K562 (cell line): ENCODE data around the gene CAPN5. TPM values are rescaled to one million over a fixed set of nuclear protein-coding genes. Genes with fewer than 3 reads are reported as not detected.

Experiments
- ATAC-seq: fragments of 200-7000 bp; cut with Tn5 transposase; 3 replicates; pipeline ENCODE4 v1.9.1; 2020; ENCODE audit warnings: moderate library complexity
- BruUV-seq: library from RNA; stranded (reverse); fragments of 400-500 nt; replicated peaks from 2 replicates; lab custom pipeline; 2021; lab: Mats Ljungman, UMichigan
- CTCF ChIA-PET: fragments of 300-600 bp; formaldehyde crosslinking; extraction: SDS; loops from one replicate; lab custom pipeline; 2021; ENCODE audit warnings: low intra/inter-chr PET ratio; lab: Yijun Ruan, JAX
- POLR2A ChIA-PET: fragments of 300-600, 350-650 bp; sonication (Branson Sonifier 250); formaldehyde crosslinking; extraction: SDS; loops from one replicate; lab custom pipeline; 2021; ENCODE audit warnings: antibody characterized with exemption, inconsistent platforms; lab: Yijun Ruan, JAX
- DNase-seq, 4 experiments: peaks; one replicate each; pipeline versions ENCODE4 v3.0.0 to v3.0.0-alpha.2; 2011 to 2018; ENCODE audit warnings: low spot score in 3 of 4, mixed read lengths in 3 of 4; ENCODE audit errors: extremely low read depth in 1 of 4
- FAIRE-seq: peaks from 2 replicates; lab custom pipeline; 2011; peaks lifted over from hg19 to GRCh38; lab: Jason Lieb, UNC
- H2AFZ ChIP-seq: 2 replicates; pipeline ENCODE4 v1.6.0; 2011; ENCODE audit warnings: low read depth, low read length, control low read depth, inconsistent platforms
- H3K27ac ChIP-seq: fragments of 200-600 bp; 3 replicates; pipeline ENCODE4 v1.8.0; 2011; ENCODE audit warnings: low read depth, mild to moderate bottlenecking, control low read depth, inconsistent platforms, low read length, moderate library complexity, mixed read lengths; ENCODE audit errors: extremely low read depth
- H3K27me3 ChIP-seq, 2 experiments: fragments of 300-600 bp in 1 of 2; 2 replicates in 1 of 2; 3 replicates in 1 of 2; pipeline versions ENCODE4 v1.6.0 to v1.8.0; 2011; ENCODE audit warnings: inconsistent platforms in 2 of 2, low read length in 2 of 2, mild to moderate bottlenecking in 1 of 2, mixed read lengths in 1 of 2, moderate library complexity in 1 of 2; ENCODE audit not compliant: control insufficient read depth in 2 of 2, insufficient read depth in 2 of 2
- H3K36me3 ChIP-seq: fragments of 300-600 bp; 3 replicates; pipeline ENCODE4 v1.8.0; 2011; ENCODE audit warnings: mild to moderate bottlenecking, low read length, inconsistent platforms; ENCODE audit not compliant: control insufficient read depth, insufficient read depth
- H3K4me1 ChIP-seq, 2 experiments: fragments of 200-600 bp in 1 of 2; replicated peaks in 1 of 2; 2 replicates in 1 of 2; 3 replicates in 1 of 2; pipeline versions ENCODE4 v1.5.1 to v1.8.0; 2011; ENCODE audit warnings: inconsistent platforms in 2 of 2, low read length in 2 of 2, mild to moderate bottlenecking in 1 of 2, mixed read lengths in 1 of 2, moderate library complexity in 1 of 2; ENCODE audit not compliant: control insufficient read depth in 2 of 2, insufficient read depth in 2 of 2
- H3K4me2 ChIP-seq: 2 replicates; pipeline ENCODE4 v1.6.1; 2011; ENCODE audit warnings: low read length, control low read depth, inconsistent platforms, mixed read lengths; ENCODE audit not compliant: insufficient read depth
- H3K4me3 ChIP-seq: fragments of 200-600 bp; sonication (generic), shearing (Covaris generic); 2 replicates; pipeline ENCODE4 v1.5.1; 2016; ENCODE audit warnings: control low read depth, inconsistent platforms
- H3K79me2 ChIP-seq: fragments of 200-600 bp; 3 replicates; pipeline ENCODE4 v1.8.0; 2011; ENCODE audit warnings: low read length, inconsistent platforms; ENCODE audit not compliant: control insufficient read depth, insufficient read depth
- H3K9ac ChIP-seq, 2 experiments: 2 replicates each; pipeline versions ENCODE4 v1.6.0 to v1.6.1; 2011; ENCODE audit warnings: low read depth in 2 of 2, low read length in 2 of 2, control low read depth in 1 of 2, inconsistent platforms in 1 of 2, mild to moderate bottlenecking in 1 of 2, mixed read lengths in 1 of 2; ENCODE audit not compliant: insufficient read depth in 1 of 2
- H3K9me1 ChIP-seq: one replicate; pipeline ENCODE4 v1.6.0; 2011; ENCODE audit warnings: inconsistent platforms, mild to moderate bottlenecking, low read length, moderate library complexity; ENCODE audit not compliant: control insufficient read depth, insufficient read depth
- H3K9me3 ChIP-seq: replicated peaks from 2 replicates; pipeline ENCODE4 v1.5.1; 2011; ENCODE audit warnings: low read depth, low read length, inconsistent platforms; ENCODE audit not compliant: control insufficient read depth, insufficient read depth
- H4K20me1 ChIP-seq: replicated peaks from 2 replicates; pipeline ENCODE4 v1.6.1; 2011; ENCODE audit warnings: low read length, inconsistent platforms, mixed read lengths; ENCODE audit not compliant: control insufficient read depth, insufficient read depth
- CEBPB ChIP-seq: fragments of 450-650 bp; IDR thresholded peaks from 2 replicates; pipeline ENCODE4 v1.6.1; 2016; ENCODE audit warnings: missing genetic modification characterization, missing compliant biosample characterization
- CEBPG ChIP-seq, 3 experiments: fragments of 200-800 bp in 1 of 3; sonication (Bioruptor generic) in 1 of 3; sonication (generic) in 1 of 3; formaldehyde crosslinking in 1 of 3; IDR thresholded peaks in 2 of 3; conservative IDR thresholded peaks in 1 of 3; 2 replicates each; pipeline versions ENCODE4 v1.6.1 to v1.8.0; 2016 to 2022; ENCODE audit warnings: missing compliant biosample characterization in 2 of 3, missing genetic modification characterization in 2 of 3, mild to moderate bottlenecking in 1 of 3, missing genetic modification reagents in 1 of 3
- COPS2 ChIP-seq: fragments of 450-650 bp; conservative IDR thresholded peaks from 2 replicates; pipeline ENCODE4 v1.6.1; 2016; ENCODE audit warnings: mild to moderate bottlenecking, moderate library complexity
- MEIS2 ChIP-seq: fragments of 450-650 bp; IDR thresholded peaks from 2 replicates; pipeline ENCODE4 v1.6.1; 2014; ENCODE audit warnings: mild to moderate bottlenecking; ENCODE audit not compliant: partially characterized antibody
- NFIC ChIP-seq: fragments of 450-650 bp; IDR thresholded peaks from 2 replicates; pipeline ENCODE4 v1.6.1; 2017; ENCODE audit warnings: mild to moderate bottlenecking, inconsistent platforms
- SIRT6 ChIP-seq: IDR thresholded peaks from one replicate; pipeline ENCODE4 v1.6.1; 2012; ENCODE audit warnings: low read depth, mild to moderate bottlenecking, control low read depth, inconsistent platforms, low read length, moderate library complexity
- SMAD2 ChIP-seq: fragments of 150-350 bp; IDR thresholded peaks from 2 replicates; pipeline ENCODE4 v1.6.1; 2014; ENCODE audit warnings: low read depth, mild to moderate bottlenecking, low read length
- WGBS: fragments of 100-300 bp; shearing (Covaris generic); methylation state at CpG from one replicate; pipeline ENCODE4 v1.1.6; 2016; ENCODE audit warnings: low coverage, mixed read lengths; ENCODE audit not compliant: insufficient coverage; ENCODE audit errors: missing lambda C conversion rate; 5-methylcytosine and 5-hydroxymethylcytosine counted together
- in situ Hi-C: fragments of 300-500 bp; cut with MboI; formaldehyde crosslinking; loops from 4 replicates; pipeline ENCODE4 v1.15.0; 2018; ENCODE audit warnings: inconsistent platforms, mixed read lengths
- intact Hi-C: fragments of 100-400 bp; cut with micrococcal nuclease; formaldehyde crosslinking; loops from 2 replicates; pipeline ENCODE4 v1.14.2; 2022
- polyA plus RNA-seq, 8 experiments: library from polyadenylated mRNA; depleted of rRNA in 4 of 8; stranded (reverse) in 5 of 8; unstranded in 3 of 8; fragments of >200 nt; fragmentation: Nextera tagmentation in 2 of 8; fragmentation: Illumina TruSeq in 1 of 8; extraction: Ambion mirVana in 2 of 8; extraction: Trizol in 1 of 8; gene quantifications; 2 replicates each; pipeline versions ENCODE4 v1.2.1 to v1.2.3, GENCODE V29; 2011 to 2014; ENCODE audit warnings: inconsistent platforms in 1 of 8, missing spikeins in 1 of 8
- total RNA-seq, 7 experiments: library from RNA; depleted of rRNA in 6 of 7; stranded (reverse); fragments of >200 nt in 6 of 7; fragmentation: Illumina TruSeq in 2 of 7; extraction: Trizol in 2 of 7; gene quantifications; 2 replicates each; pipeline versions ENCODE4 v1.2.1 to v1.2.3, GENCODE V29; 2011 to 2021; ENCODE audit warnings: low replicate concordance in 1 of 7
- TF ChIP-seq, protein P1 (sequence below): fragments of 250-450 bp; sonication (Bioruptor Pico); IDR thresholded peaks from 2 replicates; pipeline ENCODE4 v1.8.0; 2021; ENCODE audit warnings: moderate library complexity, mild to moderate bottlenecking, inconsistent platforms
- TF ChIP-seq, protein P2 (sequence below): fragments of 250-450 bp; sonication (Bioruptor Pico); IDR thresholded peaks from 2 replicates; pipeline ENCODE4 v1.8.0; 2022; ENCODE audit warnings: inconsistent platforms

Gene CAPN5
- total and polyA plus RNA-seq, 9 of the 15 experiments (the other 6 are each of a cell fraction or from before 2014, with no cell fraction given), result 0.04 to 0.44 (median 0.14) TPM; not detected in 2

DNA sequence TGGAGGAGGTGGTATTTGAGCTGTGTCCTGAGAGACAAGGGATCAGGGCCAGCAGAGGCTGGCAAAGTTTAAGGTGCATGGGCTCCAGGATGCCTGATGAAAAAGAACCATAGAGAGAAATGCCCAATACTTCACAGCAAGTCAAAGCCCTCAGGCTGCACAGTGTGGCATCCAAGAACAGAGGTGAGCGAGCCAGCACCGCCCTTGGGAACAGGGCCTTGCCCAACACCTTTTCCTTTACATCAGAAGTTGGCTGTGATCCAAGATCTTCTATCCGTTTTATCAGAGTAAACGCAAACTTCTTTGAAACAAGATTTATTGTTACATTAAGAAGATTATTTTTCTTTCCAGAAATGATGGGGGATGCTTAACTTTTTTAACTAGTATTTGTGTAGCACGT is 31.2 kb upstream of the CAPN5 start:
- peaks cover 2 to 6% of the 10 kb centered on the region in 2 experiments for H3K27me3 ChIP-seq
- no peak for DNase-seq
- no peak overlapping the region for H3K27ac ChIP-seq
- no peak overlapping the region for H3K4me3 ChIP-seq
- FAIRE-seq, result no peak
- no peak for ATAC-seq
- WGBS, result 7% methylated on average over 5 of the region's 5 CpGs
- in situ Hi-C loops, result loop anchor here (10.0 kb wide), 1 partner anchor 111 kb away; no protein-coding TSS in a partner anchor
- H4K20me1 ChIP-seq, result no peaks in the 10 kb centered on the region
- intact Hi-C loops, result no loop called here
- no peak overlapping the region for H3K4me2 ChIP-seq
- H3K4me1 ChIP-seq, result peaks cover 4 to 12% of the 10 kb centered on the region in 2 experiments; a peak in 3 of 5 replicates
- BruUV-seq, result no TSS peak
- CTCF ChIA-PET, result no interaction called here
- no peaks in the 10 kb centered on the region for H3K36me3 ChIP-seq
- H3K9me3 ChIP-seq, result no peaks in the 10 kb centered on the region
- no peak for TF ChIP-seq SMAD2
- TF ChIP-seq COPS2, result no peak
- TF ChIP-seq NFIC, result peak; percentile 86
- 0 out of 2 replicates have a peak, but pooled peaks have one; percentile 46 for TF ChIP-seq CEBPB (tag)
- TF ChIP-seq, protein P1, sequence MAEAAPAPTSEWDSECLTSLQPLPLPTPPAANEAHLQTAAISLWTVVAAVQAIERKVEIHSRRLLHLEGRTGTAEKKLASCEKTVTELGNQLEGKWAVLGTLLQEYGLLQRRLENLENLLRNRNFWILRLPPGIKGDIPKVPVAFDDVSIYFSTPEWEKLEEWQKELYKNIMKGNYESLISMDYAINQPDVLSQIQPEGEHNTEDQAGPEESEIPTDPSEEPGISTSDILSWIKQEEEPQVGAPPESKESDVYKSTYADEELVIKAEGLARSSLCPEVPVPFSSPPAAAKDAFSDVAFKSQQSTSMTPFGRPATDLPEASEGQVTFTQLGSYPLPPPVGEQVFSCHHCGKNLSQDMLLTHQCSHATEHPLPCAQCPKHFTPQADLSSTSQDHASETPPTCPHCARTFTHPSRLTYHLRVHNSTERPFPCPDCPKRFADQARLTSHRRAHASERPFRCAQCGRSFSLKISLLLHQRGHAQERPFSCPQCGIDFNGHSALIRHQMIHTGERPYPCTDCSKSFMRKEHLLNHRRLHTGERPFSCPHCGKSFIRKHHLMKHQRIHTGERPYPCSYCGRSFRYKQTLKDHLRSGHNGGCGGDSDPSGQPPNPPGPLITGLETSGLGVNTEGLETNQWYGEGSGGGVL (CRISPR knock-in tag), result no peak
- no peak for TF ChIP-seq SIRT6
- no peak for TF ChIP-seq CEBPG (CRISPR knock-in tag; IDR thresholded peaks at IDR 0.05)
- 0 out of 4 replicates have a peak, but pooled peaks of 1 of the 2 experiments have one; percentile 13 for TF ChIP-seq CEBPG (tag; conservative IDR thresholded peaks at IDR 0.05 in 1 of 2, IDR thresholded peaks at IDR 0.05 in 1 of 2)
- TF ChIP-seq MEIS2, result peak; percentile 18
- TF ChIP-seq, protein P2, sequence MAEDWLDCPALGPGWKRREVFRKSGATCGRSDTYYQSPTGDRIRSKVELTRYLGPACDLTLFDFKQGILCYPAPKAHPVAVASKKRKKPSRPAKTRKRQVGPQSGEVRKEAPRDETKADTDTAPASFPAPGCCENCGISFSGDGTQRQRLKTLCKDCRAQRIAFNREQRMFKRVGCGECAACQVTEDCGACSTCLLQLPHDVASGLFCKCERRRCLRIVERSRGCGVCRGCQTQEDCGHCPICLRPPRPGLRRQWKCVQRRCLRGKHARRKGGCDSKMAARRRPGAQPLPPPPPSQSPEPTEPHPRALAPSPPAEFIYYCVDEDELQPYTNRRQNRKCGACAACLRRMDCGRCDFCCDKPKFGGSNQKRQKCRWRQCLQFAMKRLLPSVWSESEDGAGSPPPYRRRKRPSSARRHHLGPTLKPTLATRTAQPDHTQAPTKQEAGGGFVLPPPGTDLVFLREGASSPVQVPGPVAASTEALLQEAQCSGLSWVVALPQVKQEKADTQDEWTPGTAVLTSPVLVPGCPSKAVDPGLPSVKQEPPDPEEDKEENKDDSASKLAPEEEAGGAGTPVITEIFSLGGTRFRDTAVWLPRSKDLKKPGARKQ, result no peak
- H3K9ac ChIP-seq, result no peak overlapping the region; a peak in 1 of 4 replicates
- POLR2A ChIA-PET, result interaction anchor here (0.8 to 4.1 kb wide), 4 partner anchors 9 to 115 kb away, joined by 3 to 17 read pairs (median 7); no protein-coding TSS in a partner anchor
- H2AFZ ChIP-seq, result no peak overlapping the region
- no peaks in the 10 kb centered on the region for H3K9me1 ChIP-seq
- no peaks in the 10 kb centered on the region for H3K79me2 ChIP-seq
